Embryonic facial prominence (tissue), 1 donor: ENCODE results near the gene PLPP4.

Experiments
- DNase-seq: peaks from one replicate; pipeline ENCODE4 v3.0.0-alpha.2; 2016; ENCODE audit errors: extremely low spot score

PLPP4 gene

DNA sequence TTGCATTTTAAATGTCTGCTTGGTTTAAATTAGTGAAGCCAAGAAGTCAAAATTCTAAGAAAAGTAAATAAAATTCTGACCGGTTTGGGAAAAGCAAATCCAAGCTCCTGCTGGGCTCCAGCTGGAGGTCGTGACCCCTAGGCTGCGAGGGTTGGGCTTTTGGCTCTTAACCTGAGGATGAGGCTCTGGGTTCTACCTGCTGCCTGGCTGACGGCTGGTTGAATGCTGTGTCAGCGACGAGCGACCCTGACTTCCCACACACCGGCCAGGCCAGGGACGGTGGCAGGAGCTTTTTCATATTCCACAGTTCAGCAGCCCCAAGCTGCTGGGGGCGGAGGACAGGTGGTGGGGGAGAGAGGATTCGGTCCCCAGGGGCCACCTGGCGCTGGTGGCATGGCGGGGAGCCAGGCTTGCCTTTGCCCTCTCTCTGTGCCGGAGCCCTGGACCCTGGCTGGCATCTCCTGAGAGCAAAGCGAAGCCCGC, 843 bp upstream of the PLPP4 start:
- DNase-seq = no peak

DNA sequence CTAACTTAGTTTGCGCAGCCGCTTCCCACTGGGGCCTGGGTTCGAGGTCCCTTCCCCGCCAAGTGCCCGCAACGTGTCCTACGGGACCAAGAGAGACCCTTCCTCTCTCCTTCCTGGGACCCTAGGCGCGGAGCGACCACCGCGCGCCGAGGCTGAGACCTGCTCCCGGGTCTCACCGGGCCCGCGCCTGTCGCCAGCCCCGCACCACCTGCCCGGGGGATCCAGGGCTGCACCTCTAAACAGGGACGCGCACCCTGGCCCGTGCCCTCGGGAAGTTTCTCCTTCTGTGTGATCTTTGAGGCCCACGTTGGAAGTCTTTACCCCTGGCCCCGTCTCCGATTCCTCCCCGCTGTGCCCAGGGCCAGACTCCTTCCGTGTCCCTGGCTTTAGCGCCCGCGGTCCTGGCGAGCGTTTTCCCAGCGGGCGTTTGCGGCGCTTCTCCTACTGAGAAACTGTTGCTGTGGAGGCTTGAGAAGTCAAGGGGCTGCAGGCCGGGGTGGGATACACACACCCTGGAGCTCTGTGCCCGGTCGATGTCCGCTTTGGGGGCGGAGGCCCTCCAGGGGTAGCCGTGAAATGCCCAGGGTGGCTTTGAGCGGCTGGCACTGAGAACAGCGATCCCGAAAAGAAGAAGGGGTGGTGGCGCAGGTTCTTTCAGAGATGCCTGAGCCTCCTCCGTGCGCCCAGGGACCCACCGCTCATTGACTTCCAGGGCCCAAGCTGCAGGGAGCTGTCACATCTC, 575 bp downstream of the PLPP4 start:
- DNase-seq = no peak

DNA sequence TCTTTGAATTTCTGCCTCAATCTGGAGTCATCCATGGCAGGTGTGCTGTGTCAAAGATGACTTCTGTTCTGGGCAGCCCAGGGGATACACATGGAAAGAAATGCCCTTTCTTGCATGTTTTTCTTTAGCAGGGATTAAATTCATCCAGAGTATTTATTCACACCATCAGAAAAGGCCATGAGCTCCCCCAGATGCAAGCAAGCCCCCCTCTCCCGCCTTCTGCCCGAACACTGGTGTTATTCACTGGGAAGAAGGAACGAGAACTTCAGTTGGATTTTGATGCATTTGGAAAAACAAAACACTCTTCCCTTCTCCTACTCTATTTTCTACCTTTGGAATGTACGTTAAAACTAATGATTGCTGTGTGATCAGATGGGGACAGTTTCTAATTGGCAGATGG, 1.4 kb downstream of the PLPP4 start:
- no peak for DNase-seq

DNA sequence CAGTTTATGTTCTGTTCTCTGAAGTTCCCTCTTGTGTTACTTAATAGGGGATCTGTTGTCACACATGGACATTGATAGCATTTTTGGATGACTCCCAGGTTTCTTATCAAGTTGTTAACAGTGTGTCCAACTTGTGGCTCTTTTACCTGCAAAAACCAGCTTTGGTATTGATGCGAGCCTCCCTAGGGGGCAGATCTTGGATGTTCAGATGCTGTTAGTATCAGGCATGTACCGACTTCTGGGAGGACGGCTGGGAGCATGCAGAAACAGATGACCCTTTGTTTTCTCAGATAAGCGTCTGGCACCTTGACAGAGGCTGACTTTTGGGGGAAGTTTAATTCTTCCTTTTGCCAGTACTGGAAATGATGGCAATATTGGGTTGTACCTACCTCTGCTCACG, 2.2 kb downstream of the PLPP4 start:
- no peak for DNase-seq

DNA sequence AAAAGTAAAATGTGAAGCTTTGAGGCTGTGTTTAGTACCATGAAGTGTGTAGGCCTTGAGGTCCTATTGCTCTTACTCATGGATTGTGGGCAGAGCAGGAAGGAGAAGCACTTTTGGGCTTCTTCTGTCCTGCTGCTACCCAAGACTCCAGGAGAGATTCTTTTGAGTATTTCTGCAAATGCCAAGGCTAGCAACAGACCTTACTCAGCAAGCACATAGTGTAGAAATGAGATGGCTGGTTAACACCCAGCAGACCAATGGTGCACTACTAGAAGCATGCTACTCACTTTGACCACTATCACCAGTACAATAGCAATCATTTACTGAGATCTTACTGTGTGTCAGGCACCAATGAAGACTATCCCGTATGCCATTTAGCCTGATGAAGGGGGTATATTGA, 3.2 kb downstream of the PLPP4 start:
- DNase-seq = no peak

DNA sequence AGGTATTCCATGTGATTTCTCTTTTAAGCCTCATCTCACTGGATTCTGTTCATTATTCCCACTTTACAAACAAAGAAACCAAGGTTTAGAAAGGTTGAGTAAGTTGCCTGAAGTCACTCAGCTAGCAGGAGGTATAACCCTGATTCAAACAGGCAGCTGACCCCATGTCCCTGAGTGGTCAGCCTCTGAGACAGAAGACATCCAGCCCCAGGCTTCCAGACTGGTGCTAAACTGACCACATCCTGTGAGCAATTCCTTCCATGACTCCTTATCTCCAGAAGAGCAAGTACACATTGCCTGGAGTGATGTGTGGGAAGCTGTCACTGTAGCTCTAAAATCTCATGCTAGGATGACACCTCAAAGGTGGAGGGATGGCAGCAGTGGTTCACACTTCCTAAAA, 3.7 kb downstream of the PLPP4 start:
- DNase-seq = no peak

DNA sequence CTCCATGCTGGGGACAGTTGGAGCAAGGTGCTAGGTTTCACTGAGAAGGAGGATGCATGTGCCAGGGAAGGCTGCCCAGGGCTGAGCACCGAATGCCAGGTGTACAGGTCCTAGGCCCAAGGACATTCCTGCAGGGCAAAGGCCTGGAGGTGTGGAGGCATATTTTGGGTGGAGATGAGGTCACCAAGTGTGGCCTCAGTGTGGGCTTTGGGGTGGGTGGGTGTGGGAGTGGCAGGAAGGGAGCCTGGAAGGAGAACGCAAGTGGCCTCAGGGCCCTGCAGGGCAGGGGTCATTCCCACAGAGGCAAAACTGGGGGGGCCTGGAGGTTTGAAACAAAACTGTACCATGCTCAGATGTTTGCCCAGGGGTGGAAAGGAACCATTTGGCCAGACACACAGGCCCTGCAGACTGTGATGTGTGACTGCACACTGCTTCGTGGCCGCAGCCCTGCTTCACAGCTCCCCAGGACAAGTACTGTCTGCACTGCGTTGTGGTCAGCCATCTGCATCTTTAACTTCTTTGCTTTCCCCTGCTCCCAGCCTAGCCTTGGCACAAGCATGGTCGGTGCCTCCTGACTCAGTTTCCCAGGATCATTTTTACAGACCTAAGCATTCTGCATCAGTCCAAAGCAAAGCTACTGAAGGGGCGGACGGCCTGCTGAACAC, 5.1 kb downstream of the PLPP4 start:
- DNase-seq = no peak

DNA sequence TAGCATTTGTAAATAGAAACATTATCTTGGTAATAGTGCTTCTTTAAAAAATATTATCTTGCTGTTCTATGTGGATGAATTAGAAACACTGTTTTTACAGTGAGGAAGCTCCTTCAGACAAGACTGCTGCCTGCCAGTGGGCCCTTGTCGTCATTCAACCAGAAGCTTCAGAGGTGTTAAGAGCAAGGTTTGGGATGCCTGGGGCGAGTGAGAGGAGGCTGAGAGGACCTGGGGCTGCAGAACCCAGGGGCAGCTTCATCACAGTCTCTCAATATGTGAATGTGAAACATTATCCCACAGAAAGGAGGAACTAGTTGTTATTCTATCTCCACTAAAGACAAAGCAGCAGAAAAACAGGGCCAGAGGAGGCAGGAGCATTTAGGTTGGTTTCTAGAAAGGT, 8.1 kb downstream of the PLPP4 start:
- DNase-seq = no peak

DNA sequence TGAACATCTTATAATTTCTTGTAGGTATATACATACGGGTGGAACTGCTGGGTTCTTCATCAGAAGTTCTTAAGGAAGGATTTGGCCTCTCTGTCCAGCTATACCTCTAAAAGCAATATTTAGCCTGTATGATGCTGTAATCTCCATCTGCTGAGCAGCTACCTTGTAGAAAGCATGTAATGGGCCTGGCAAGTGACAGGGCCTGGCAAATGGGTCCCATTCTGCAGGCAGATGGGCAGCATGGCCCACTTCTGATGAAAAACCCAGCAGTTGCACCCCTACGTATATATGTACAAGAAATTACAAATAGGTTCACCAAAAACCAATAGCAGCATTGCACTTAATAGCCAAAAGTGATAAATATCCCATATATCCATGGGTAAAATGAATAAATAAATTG, 9.0 kb downstream of the PLPP4 start:
- DNase-seq = no peak

DNA sequence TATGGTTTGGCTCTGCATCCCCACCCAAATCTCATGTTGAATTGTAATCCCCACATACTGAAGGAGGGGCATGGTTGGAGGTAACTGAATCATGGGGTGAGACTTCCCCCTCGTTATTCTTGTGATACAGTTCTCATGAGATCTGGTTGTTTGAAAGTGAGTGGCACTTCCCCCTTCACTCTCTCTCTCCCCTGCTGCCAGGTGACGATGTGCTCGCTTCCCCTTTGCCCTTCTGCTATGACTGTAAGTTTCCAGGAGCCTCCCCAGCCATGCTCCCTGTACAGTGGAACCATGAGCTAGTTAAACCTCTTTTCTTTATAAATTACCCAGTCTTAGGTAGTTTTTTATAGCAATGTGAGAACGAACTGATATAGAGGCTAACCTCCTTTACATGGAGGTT, 16.6 kb downstream of the PLPP4 start:
- DNase-seq = no peak

DNA sequence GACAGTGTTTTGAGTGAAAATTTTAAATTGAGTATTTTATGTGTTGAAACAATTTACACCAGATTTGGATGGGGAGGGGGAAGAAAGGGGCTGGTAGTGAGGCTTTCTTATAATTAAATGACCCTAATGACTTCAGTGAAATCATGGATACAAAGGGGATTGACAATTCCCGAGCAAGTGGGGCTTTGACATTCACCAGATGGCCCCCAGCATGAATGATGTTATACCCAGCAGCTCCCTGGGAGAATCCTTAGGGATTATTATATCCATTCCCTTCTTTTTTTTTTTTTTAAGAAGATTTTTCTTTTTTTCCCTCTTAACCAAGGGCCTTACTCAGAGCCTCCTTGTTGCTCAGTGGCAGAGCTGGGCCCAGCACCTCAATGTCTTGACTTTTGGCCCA, 17.9 kb downstream of the PLPP4 start:
- no peak for DNase-seq

DNA sequence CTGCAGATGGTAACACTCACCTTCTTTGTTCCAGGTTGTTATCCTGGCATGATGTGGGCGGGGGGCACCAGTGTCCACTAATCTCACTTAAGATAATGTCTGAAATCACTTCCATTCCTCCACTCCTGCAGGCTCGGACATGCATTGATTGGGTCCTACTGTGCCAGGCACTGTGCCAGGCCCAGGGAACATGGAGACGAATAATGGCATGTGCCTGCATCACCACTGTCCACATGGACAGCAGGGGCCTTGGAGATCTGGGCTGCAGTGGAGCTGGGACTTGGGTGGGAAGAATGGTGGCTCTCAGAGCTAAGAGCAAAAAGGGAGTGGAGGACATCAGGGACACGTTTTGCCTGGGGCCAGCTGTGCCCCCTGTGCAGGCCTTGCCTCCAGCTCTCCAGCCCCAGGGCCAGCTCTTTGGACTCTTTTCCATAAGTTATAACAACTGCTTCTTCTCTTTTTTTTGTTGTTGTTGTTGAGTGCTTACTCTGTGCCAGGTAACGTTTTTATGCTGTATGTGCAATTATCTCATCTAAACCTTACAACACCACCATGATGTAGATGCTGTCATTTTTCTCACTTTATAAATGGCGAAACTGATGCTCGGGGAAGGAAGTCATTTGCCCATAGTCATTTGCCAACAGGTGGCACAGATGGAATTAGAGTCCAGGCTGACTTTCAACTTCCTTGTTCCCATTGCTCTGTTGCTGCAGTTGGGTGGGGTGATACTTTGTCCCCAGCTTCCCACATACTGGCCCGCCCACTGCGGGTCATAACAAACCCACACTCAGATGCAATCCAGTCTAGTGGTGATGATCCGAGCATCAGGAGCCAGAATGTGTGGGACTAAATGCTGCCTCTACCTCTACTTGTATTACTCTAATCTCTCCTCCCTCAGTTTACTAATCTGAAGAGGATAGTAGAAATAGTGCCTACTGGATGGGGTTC, 19.1 kb downstream of the PLPP4 start:
- DNase-seq = no peak

DNA sequence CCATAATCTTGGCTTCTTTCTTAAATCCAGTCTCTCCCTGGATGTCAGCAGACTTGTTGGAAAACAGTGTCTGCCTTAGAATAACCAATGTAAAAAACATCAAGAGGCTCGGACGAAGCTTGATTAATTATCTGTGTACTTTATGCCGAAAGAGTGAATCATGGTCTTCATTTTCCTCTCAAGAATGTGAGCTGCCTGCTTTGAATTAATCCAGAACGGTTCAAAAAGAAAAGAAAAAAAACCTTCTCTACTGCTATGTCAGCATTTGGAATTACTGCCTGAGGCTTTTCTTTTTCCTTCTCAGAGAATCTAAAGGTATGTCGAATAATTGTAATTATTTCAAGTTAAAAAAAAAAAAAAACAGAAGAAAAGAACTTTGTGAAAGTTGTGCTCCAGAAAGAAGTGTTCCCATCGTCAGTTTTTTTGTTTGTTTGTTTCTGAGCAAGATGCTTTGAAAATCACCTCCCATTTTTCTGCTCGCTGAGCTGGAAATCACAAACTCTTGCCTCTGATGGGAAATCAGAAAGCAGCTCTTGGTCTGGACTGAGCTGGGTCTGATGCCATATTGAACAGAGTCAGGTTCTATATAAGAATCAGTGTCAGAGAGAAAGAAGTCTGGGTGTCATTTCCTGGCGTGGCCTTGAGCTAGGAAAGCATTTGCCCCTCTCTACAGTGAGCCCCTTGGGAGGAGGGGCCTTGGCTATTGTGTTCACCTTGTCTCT, 20.2 kb downstream of the PLPP4 start:
- no peak for DNase-seq

DNA sequence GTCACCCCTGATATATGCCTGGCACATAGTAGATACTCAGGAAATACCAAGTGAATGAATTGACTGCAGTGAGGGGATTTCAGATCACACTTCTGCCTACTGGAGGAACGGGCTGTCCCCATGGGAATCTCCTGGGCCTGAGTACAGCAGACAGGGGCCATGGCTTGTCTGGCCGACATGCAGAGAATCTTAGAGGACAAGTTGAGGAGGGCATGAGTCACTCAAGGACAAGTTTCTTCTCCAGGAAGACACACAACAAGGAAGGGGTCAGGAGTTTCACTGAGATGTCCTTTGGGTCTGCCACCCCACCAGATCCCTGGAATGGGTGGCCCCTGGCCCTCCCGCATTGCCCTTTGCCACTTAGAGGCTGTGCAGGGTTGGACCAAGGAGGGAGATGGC, 20.7 kb downstream of the PLPP4 start:
- DNase-seq = no peak

DNA sequence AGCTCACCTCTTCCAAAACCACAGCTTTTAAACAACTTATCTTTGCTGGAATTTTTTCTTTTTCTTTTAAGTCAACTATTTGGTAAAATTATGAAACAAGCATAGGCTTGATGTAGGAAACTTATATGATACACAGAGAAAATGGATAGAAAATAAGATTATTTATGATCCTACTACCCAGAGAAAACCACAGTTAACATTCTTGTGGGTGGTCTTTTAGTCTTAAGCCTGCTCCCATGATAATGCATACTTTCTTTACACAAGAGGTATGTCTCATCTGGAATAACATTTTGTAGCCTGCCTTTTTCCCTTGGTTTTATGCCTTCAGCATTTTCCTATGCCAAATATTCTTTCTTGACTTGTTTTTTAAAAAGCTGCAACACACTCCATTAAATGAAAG, 21.4 kb downstream of the PLPP4 start:
- no peak for DNase-seq

DNA sequence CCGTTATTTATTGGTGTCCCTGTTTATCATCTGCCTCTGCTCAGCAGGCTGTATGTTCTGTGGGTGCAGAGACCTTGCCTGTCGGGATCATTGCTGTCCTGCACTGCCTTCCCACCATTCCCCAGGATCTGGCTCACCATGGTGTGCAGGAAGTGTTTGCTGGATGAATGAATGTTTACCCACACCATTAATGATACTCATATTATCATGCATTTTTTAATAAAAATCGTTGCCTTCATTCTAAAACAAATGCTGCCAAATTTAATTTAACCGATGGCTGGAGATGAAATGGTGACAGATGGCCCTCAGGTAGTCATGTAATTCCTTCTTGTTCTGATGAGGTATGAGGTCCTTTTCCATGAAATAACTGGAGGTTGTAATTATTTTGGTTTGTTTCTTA, 22.5 kb downstream of the PLPP4 start:
- no peak for DNase-seq

DNA sequence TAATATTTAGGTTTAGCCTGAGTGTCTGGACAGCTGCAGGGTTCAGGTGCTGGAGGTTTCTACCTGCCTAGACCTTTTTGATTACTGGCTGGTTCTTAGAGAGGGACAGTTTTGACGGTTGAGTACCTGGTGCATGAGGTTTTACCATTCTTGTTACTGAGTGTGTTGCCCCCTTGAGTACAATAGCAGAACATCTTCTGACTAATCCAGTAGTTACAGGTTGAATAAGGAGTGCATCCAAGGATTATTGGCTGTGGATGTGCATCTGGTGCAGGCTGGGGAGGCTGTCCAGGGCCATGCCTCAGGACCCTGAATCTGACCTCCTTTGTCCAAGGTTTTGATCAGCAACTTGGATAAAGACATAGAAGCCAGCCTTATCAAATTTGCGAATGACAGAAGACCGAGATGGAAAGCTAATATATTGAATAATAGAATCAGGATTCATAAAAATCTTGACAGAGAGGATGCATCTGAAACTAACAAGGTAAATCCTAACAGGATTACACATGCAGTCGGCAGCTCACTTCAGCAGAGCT, 23.1 kb downstream of the PLPP4 start:
- no peak for DNase-seq

DNA sequence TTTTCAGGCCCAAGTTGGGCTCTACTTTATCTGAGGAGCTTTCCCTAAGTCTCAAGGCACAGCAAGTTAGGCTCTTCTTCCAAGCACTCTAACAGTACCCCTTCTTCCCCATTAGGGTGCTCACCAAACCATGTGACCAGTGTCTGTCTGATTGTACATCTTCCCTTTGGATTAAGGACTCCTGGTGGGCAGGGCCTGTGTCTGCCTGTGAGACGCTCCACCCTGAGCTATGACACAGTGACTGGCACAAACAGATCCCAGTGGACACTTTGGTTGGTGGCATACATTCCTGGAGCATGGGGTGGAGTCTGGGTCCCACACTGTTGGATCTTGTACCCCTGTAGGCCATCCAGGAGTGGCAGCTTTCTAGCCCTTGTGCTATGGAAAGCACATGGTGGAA, 23.8 kb downstream of the PLPP4 start:
- DNase-seq = no peak

DNA sequence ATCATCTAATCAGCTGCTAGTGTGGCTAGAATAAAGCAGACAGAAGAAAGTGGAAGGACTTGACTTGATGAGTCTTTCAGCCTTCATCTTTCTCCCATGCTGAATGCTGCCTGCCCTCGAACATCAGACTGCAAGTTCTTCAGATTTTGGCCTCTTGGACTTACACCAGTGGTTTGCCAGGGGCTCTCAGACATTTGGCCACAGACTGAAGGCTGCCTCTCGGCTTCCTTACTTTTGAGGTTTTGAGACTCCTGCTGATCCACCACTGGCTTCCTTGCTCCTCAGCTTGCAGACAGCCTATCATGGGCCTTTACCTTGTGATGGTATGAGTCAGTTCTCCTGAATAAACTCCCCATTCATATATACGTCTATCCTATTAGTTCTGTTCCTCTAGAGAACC, 26.0 kb downstream of the PLPP4 start:
- DNase-seq = no peak

DNA sequence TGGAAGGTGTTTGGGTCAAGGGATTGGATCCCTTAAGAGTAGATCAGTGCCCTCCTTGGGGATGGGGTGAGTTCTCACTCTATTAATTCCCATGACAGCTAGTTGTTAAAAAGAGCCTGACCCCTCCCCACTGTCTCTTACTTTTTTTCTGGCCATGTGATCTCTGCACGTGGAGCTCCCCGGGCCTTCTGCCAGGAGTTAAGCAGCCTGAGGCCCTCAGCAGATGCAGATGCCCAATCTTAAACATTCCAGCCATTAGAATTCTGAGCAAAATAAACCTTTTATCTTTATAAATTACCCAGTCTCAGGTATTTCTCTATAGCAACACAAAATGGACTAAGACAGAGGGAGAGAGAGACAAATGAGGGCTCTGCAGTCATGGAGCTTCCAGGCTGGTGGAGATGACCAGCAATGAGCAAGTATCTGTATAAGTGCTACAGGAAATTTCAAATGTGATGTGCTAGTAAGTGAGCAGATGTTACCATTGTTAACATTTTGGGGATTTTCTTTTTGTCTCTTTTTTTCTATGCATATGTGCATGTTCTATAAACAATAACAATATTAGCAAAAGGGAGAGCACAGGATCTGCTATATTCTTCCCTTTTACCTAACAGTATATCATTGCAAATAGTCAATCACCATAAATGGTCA, 26.7 kb downstream of the PLPP4 start:
- no peak for DNase-seq

DNA sequence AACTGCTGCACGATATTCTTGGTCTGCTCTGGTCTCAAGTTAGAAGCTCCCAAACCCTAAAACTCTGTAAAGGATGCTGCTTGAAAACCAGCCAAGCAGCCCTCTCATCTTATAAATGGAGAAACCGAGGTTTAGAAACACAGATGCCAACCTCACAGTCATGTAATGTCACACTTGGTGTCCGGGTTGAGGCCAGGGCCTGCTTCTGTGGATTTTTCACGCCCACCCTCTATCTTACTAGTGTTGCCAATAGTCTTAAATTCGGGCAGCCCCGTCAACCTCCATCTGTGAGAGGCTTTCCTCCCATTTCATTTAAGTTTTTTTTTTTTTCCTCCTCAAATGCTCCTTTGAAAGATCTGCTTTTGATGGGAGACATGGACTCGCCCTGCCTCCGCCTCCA, 28.9 kb downstream of the PLPP4 start:
- DNase-seq = no peak
